Raji (cell line): Measurements from ENCODE around the gene ARPC4.

ENCODE experiments used
- POLR2A ChIP-seq: IDR thresholded peaks from 2 replicates; pipeline ENCODE4 v1.6.1; 2011; ENCODE audit warnings: low read depth, low read length, control low read depth; ENCODE audit not compliant: insufficient read depth

ARPC4 gene

GRCh38 chr3:9762871-9763270, 30.0 kb upstream of the ARPC4 start:
- no peak for TF ChIP-seq POLR2A

DNA sequence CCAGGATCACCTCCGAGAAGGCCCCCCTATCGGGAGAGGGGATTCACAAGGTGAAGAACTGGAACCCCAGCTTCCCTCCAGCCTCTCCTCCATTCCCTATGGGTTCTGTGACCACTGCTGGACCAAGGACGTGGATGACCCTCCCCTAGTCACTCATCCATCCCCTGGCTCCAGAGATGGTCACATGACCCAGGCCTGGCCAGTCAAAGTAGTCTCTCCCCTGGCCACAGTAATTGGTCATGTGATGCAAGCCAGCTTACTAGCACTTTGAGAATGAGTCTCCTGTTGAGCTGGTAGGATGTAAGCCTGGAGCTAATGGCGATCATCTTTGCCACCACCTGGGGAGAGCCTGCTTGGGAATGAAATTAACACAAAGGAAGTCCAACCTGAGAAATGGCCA, 27.0 kb upstream of the ARPC4 start:
- no peak for TF ChIP-seq POLR2A

DNA sequence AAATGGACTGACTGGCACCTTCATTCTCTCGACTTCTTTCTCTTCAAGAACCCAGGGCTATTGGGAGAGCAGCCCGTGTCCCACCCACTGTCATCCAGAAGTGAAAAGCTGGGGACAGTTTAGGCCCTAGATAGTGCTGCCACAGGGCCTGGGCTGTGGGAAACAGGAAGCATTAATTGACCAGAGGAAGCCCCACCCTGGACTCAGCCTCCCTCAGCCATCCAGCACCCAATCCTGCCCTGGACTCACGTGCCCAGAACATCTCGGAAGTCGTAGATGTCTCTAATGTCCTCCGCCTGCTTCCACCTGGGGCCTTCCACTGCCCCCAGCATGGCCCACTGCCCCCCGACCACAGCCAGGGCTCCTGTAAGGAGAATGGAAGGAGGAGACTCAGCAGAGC, 25.5 kb upstream of the ARPC4 start:
- 0 out of 2 replicates have a peak, but pooled peaks have one; percentile 17 for TF ChIP-seq POLR2A

- TF ChIP-seq POLR2A, result no peak; the same call in 1 of the 2 replicates
Measured at GRCh38 chr3:9768141-9768775, 24.6 kb upstream of the ARPC4 start.

DNA sequence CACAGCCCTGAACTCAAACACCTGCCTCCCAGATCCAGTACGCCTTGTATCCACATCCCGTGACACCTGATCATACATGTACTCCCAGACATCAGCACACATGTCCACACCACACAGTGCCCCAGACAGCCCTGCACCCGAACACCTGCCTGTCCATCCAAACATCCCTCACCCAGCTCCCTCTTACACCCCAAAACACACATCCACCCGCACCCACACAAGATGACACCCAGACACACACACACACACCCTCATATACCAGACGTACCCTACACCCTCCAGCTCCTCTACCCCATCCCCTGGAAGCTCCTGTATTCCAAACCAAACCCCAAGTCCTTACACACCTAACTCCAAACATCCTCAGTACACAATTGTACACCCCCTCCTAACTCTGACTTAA, 23.9 kb upstream of the ARPC4 start:
- TF ChIP-seq POLR2A, result 0 out of 2 replicates have a peak, but pooled peaks have one; percentile 21

DNA sequence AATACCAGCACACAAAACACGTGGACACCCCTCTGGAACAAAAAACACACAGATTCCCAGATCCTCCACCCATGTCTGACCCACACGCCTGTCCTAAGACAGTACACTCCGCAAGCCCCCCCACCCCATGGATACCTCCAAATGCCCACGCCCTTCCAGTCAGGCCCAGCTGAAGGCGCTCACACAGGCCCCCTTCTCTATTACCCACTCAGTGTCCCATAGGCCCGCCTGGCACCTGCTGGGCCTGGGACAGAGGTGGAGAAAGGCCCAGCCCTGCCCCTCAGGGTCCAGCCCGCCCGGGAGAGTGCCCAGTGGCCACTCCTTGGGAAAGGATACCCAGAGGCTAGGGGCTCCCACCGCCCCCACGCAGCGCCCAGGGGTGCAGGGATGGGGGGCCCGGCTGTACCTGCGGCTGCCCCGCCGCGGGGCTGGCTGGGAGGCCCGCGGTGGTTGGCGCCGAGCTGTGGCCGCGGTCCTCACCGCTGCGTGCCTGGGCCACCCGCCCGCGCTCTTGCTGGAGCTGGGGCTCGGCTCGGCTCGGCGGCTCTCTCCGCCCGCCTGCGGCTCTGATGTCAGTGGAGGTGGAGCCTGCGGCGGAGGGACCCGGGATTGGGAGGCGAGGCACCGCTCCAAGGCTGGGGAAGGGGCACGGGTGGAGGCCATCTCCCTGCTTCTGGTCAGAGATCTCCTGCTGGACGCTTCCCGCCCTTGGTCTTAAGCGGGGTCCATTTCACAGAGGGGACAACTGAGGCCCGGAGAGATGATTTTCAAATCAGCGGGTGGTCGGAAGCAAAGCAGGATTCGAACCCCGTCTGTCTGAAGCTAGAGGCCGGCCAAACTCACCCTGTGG, 23.2 kb upstream of the ARPC4 start, which contains the start of gene CAMK1:
TSS of gene CAMK1 (minus strand) at position 522 of the 850 bp plus-strand sequence. CDS start 2,198 bp downstream, outside the sequence.
- TF ChIP-seq POLR2A, result no peak

GRCh38 chr3:9770276-9770812, 22.5 kb upstream of the ARPC4 start:
- TF ChIP-seq POLR2A, result no peak

- TF ChIP-seq POLR2A, result no peak
Measured at GRCh38 chr3:9776896-9777693, 15.8 kb upstream of the ARPC4 start.

DNA sequence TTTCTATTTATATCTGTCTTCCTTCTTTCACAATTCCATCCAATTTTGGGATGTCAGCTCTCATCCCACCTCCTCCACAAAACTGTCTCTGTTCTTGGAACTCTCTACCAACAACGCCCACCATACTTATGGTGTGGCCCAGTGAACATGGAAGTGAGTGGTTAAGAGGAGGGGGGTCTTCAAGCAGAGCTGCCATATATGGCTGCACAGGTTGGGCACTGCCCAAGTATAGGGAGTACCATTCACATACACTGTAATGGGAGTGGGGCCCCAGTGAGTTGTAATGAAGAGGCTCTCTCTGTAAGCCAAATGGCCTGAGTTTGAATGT, 15.2 kb upstream of the ARPC4 start:
- no peak for TF ChIP-seq POLR2A

GRCh38 chr3:9778143-9779074, 14.5 kb upstream of the ARPC4 start:
- TF ChIP-seq POLR2A, result no peak

DNA sequence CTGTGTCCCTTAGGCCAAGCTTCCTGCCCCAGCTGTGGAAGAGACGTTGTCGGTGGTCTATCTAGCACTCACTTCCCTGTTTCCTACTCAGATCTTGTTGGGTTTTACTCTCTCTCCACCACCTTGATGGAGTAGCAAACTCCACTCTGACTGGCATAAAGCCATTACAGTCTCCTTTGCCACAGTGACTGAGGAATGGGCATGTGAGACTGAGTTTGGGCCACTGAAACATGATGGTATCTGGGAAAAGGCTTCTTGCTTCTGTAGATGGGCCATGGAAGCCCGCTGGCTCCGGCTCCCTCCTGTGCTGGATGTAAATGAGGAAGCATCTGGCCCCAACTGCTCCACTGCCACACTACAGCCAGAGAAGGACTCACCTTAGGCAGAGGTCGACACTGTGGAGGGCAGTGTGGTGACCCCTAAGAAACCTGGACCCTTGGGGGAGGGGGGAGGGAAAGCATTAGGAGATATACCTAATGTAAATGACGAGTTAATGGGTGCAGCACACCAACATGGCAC, 13.7 kb upstream of the ARPC4 start:
- TF ChIP-seq POLR2A, result no peak

DNA sequence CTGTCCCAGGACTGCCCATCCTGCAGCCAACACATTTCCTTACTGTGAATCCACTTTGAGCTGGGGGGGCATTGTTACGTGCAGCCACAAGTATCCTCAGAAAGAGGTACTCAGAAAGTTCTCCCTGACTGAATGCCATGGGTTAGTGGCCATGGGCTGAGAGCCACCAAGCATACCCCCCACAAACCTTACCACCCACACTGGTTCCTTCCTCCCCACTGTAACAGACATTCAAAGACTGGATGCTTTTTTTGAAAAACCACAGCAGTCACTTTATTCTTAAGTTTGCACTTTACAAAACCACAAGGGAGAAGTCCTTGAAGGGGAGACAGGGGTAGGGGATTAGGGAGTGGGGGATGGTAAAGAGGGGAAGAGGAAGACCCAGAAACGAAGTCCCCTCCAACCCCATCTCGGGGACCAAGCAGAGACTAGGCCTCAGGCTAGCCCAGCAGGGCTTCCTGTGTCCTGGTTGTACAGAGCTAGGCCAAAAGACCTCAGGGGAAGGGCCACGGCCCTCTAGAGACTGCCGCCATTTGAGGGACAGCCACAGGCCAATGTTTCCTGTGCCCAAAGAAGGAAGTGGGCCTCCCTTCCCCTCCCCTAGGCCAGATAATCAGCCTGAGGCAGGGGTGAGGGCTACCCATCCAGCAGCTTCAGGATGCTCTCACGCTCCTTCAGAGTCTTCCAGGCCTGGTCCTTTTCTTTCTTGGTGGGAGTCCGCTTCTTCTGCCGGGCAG, 13.0 kb upstream of the ARPC4 start:
- 0 out of 2 replicates have a peak, but pooled peaks have one; percentile 26 for TF ChIP-seq POLR2A

DNA sequence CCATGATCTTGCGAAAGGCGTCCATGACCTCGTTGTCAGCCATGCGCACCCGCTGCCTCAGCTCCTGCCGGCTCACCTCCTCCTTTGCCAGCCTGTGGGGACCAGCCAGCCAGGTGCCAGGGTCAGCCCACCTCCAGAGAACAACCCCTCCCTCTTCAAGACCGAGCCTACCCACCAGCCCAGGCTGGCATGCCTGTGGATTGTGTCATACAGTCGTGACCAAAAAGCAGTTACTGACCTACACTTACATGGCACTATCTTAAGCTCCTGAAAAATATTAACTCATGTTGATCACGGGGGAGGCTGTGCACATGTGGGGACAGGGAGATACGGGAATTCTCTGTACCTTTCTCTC, 12.4 kb upstream of the ARPC4 start:
- no peak for TF ChIP-seq POLR2A

DNA sequence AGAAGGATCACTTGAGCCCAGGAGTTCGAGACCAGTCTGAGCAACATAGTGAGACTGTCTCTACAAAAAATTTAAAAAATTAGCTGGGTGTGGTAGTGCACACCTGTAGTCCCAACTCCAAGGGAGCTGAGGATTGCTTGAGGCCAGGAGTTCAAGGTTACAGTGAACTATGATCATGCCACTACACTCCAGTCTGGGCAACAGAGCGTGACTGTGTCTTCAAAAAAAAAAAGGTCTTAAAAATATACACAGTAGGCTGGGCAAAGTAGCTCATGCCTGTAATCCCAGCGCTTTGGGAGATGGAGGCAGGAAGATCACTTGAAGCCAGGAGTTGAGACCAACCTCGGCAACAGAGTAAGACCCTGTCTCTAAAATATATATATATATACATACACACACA, 12.0 kb upstream of the ARPC4 start:
- no peak for TF ChIP-seq POLR2A

- TF ChIP-seq POLR2A, result no peak
Measured at GRCh38 chr3:9781551-9781950, 11.3 kb upstream of the ARPC4 start.
